DMS153 (cell line): ENCODE data around the gene EDN1.
"Not testable (repeated sequence)": the region's sequence is repeated elsewhere in the genome, so short reads cannot be mapped to it uniquely, and the experiment has no call there.

Experiments used
- DNase-seq: peaks from one replicate; lab custom pipeline; 2025; lab: John Stamatoyannopoulos, UW

EDN1 gene

GRCh38 chr6:12327391-12327790, 37.2 kb downstream of the EDN1 start:
- no peak for DNase-seq

- DNase-seq, result no peak
These were observed 37.8 kb downstream of the EDN1 start for GRCh38 chr6:12327988-12328387.

DNA sequence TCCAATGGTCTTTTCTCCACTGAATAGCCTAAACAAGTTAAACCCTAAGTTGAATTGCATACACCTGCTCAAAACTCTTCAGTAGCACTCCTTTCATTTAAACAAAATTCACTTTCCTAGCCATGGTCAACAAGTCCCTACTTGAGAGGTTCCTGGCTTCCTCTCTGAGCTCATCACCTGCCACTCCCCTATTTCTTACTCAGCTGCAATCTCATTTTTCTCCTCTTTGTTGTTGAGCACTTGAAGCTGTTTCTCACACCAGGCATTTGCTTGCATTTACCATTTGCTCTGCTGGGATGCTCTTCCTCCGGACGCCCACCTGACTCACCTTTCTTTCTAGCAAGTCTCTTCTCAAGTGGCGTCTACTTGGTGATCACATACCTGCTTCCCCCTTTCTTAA, 38.5 kb downstream of the EDN1 start:
- DNase-seq, result no peak

GRCh38 chr6:12331474-12331873, 41.3 kb downstream of the EDN1 start:
- DNase-seq, result no peak

- DNase-seq, result no peak
These were observed 42.0 kb downstream of the EDN1 start for GRCh38 chr6:12331951-12332749.

DNA sequence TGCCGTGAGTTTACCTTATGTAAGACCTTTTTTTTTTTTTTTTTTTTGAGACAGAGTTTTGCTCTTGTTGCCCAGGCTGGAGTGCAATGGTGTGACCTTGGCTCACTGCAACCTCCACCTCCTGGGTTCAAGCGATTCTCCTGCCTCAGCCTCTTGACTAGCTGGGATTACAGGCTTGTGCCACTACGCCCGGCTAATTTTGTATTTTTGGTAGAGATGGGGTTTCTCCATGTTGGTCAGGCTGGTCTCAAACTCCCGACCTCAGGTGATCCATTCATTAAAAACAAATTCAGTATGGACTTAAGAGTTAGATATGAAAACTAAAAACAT, 42.6 kb downstream of the EDN1 start:
- not testable (repeated sequence) for DNase-seq

DNA sequence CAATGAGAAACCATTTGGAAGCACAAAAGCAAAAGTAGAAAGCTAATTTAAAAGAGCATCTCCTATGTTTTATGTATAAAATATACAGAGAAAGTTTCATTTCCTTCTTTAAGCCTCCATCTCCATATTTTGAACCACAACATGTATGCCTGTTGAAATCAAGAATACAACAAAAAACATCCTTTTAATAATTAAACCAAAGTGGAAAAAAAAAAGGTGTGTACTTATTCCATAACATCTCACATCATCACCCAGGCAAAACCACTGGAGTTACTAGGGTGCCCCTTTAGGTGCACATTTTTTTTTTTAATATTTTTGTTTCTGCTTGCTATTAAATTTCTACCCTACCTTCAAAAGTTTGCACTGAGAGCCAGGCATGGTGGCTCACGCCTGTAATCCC, 43.0 kb downstream of the EDN1 start:
- no peak for DNase-seq

- no peak for DNase-seq
These were observed 44.5 kb downstream of the EDN1 start for GRCh38 chr6:12334526-12335130.

GRCh38 chr6:12335131-12335527, 45.0 kb downstream of the EDN1 start:
- DNase-seq, result no peak

- no peak for DNase-seq
These were observed 45.6 kb downstream of the EDN1 start for GRCh38 chr6:12335717-12336116.

GRCh38 chr6:12336121-12336971, 46.2 kb downstream of the EDN1 start:
- no peak for DNase-seq

DNA sequence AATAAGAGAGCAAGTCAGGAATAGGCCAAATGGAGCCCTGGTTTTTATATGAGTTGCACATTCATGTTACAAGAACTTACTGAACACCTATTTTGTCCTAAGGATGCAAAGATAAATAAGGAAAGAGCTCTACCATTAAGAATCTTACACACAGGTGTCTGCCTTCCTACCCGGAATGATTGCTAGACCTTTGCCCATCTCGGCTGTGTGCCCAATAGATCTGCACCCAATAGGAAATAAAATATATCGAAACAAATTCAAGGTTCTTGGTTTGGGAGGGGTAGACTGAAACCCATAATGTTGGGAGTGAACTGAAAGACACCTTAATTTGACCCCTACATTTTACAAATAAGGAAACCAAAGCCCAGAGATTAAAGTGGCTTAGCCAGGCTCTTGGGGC, 48.9 kb downstream of the EDN1 start:
- DNase-seq, result no peak

DNA sequence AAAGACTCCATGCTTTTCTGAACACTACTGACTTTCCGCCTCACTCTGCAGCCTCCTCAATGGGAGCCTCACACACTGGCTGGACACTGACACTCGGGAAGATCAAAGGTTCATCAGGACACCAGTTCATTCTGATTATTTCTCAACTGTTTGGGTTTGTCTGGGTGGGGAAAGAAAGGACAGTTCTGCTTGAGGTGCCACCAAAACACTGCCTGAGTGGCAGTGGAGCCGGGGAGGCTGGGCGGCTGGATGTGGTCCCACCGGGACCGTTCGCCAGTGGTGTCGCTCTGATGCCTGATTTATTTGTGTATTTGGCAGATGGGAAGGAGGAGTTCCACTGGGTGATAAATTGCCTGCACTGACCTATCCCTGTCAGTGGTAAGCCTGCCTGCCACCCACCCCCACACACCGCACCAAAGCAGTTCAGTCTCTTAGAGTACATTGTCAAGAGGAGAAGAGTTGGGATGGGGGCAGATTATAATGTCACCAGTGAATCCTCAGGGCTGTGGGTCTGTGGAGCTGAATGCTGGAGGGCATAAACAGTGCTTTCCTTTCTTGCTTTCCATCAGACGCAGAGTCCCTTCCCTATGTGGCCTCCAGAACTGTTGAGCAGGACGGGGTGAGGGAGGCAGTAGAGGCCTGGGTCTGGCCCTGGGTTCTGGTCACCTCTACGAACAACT, 49.8 kb downstream of the EDN1 start:
- DNase-seq, result no peak

GRCh38 chr6:12340488-12340818, 50.3 kb downstream of the EDN1 start:
- no peak for DNase-seq

GRCh38 chr6:12342664-12343063, 52.5 kb downstream of the EDN1 start:
- DNase-seq, result no peak

- no peak for DNase-seq
These were observed 52.9 kb downstream of the EDN1 start for GRCh38 chr6:12343122-12343439.

- no peak for DNase-seq
These were observed 53.4 kb downstream of the EDN1 start for GRCh38 chr6:12343440-12344162.

GRCh38 chr6:12344296-12344695, 54.1 kb downstream of the EDN1 start:
- no peak for DNase-seq

DNA sequence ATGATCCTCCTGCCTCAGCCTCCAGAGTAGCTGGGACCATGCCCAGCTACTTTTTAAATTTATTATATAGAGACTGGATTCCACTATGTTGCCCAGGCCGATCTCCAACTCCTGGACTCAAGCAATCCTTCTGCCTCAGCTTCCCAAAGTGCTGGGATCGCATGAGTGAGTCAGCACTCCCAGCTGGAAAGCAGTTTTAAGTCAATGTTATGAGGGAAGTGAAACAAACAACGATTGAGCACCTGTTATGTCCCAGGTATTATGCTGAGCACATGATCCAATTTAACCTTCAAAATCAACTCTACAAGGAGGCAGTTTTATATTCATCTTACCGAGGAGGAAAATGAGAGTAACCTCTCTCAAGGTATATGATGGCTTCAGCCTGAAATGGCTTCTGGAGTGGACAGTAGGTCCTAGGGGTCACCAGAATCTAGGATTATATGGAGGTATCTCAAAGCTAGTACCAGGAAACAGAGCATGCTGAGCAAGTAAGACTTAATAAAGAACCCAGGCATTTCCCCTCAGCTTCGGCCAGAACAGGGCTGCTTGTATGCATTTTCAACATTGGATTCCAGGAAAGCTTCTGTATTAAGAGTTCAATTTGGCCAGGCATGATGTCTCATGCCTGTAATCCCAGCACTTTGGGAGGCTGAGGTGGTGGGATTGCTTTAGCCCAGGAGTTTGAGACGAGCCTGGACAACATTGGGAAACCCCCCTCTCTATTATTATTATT, 55.0 kb downstream of the EDN1 start:
- DNase-seq, result no peak

DNA sequence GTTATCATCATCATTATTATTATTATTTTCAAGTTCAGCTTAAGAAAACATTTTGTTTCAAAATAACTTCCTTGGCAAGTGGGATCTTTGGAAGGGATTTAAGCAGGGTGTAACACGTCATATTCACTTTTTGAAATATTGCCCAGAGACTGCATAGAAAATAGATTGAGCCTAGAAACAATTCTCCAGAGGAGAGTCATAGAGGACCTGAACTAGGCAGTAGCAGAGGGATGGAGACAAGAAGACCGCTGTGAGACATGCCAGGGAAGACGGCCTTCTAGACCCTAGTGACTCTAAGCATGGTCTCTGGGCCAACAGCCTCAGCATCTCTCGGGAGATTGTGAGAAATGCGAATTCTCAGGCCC, 55.5 kb downstream of the EDN1 start:
- no peak for DNase-seq
